PC-9 (cell line): ENCODE measurements around the gene NFIX. TPM values are rescaled to one million over a fixed set of nuclear protein-coding genes. Genes with fewer than 3 reads are reported as not detected.

Experiments
- BruUV-seq: library from RNA; stranded (reverse); fragments of 400-500 nt; replicated peaks from 2 replicates; lab custom pipeline; 2021; lab: Mats Ljungman, UMichigan
- CTCF ChIA-PET: fragments of 300-600 bp; sonication (Branson Sonifier 250); formaldehyde crosslinking; loops from one replicate; lab custom pipeline; 2022; ENCODE audit warnings: antibody characterized with exemption; lab: Charles Lee
- POLR2A ChIA-PET: fragments of 300-600 bp; sonication (Branson Sonifier 250); formaldehyde crosslinking; loops from one replicate; lab custom pipeline; 2022; ENCODE audit warnings: antibody characterized with exemption; ENCODE audit not compliant: unreplicated experiment; lab: Charles Lee
- DNase-seq, 2 experiments: peaks; one replicate each; pipeline versions ENCODE4 v3.0.0 to v3.0.0-alpha.2; 2015 to 2022; ENCODE audit warnings: mixed read lengths in 1 of 2
- H2AFZ ChIP-seq: fragments of 200-600 bp; sonication (generic); 2 replicates; pipeline ENCODE4 v1.8.1; 2017; ENCODE audit warnings: antibody characterized with exemption
- H3F3A ChIP-seq: fragments of 200-600 bp; sonication (generic); 2 replicates; pipeline ENCODE4 v1.8.1; 2017; ENCODE audit warnings: antibody characterized with exemption, mild to moderate bottlenecking, low read depth; ENCODE audit not compliant: insufficient read depth
- H3K27ac ChIP-seq: fragments of 200-600 bp; sonication (generic); 2 replicates; pipeline ENCODE4 v1.6.1; 2016; ENCODE audit warnings: mixed run types
- H3K27me3 ChIP-seq: fragments of 200-600 bp; sonication (generic); 2 replicates; pipeline ENCODE4 v1.6.1; 2016; ENCODE audit warnings: low read depth, mixed run types; ENCODE audit not compliant: insufficient read depth
- H3K36me3 ChIP-seq: fragments of 200-600 bp; sonication (generic); 2 replicates; pipeline ENCODE4 v1.6.1; 2016; ENCODE audit warnings: low read depth, mixed run types
- H3K4me1 ChIP-seq: fragments of 200-600 bp; sonication (generic); replicated peaks from 2 replicates; pipeline ENCODE4 v1.6.1; 2016; ENCODE audit warnings: mixed run types; ENCODE audit not compliant: insufficient read depth
- H3K4me2 ChIP-seq: fragments of 200-600 bp; sonication (generic); 2 replicates; pipeline ENCODE4 v1.6.1; 2017; ENCODE audit warnings: mixed run types
- H3K4me3 ChIP-seq: fragments of 200-600 bp; sonication (generic); 2 replicates; pipeline ENCODE4 v1.6.1; 2016; ENCODE audit warnings: mixed run types
- H3K79me2 ChIP-seq: fragments of 200-600 bp; sonication (generic); 2 replicates; pipeline ENCODE4 v1.6.1; 2017; ENCODE audit warnings: low read depth, mixed run types
- H3K9me2 ChIP-seq: fragments of 200-600 bp; sonication (generic); 2 replicates; pipeline ENCODE4 v1.8.1; 2017; ENCODE audit warnings: mild to moderate bottlenecking; ENCODE audit not compliant: insufficient read depth
- H3K9me3 ChIP-seq: fragments of 200-600 bp; sonication (generic); 2 replicates; pipeline ENCODE4 v1.8.1; 2016; ENCODE audit warnings: low read depth; ENCODE audit not compliant: insufficient read depth
- H4K20me1 ChIP-seq: fragments of 200-600 bp; sonication (generic); 2 replicates; pipeline ENCODE4 v1.8.1; 2017; ENCODE audit not compliant: insufficient read depth
- CTCF ChIP-seq: fragments of 200-600 bp; sonication (generic); conservative IDR thresholded peaks from 2 replicates; pipeline ENCODE4 v1.6.1; 2017; ENCODE audit warnings: mixed run types, antibody characterized with exemption, mild to moderate bottlenecking, moderate library complexity
- EZH2 ChIP-seq: fragments of 200-600 bp; sonication (generic); IDR thresholded peaks from 2 replicates; pipeline ENCODE4 v1.8.0; 2017; ENCODE audit warnings: antibody characterized with exemption, low read depth
- intact Hi-C: fragments of 100-400 bp; cut with micrococcal nuclease; formaldehyde crosslinking; loops from one replicate; pipeline ENCODE4 v1.10.0; 2022; ENCODE audit not compliant: unreplicated experiment
- total RNA-seq: library from RNA; stranded (reverse); gene quantifications from 2 replicates; pipeline ENCODE4 v1.2.3, GENCODE V29; 2021

The NFIX gene
- total RNA-seq, 1 experiment from 2014 or later, result 24.2 TPM

GRCh38 chr19:12986726-12987125 lies 8.5 kb upstream of the NFIX start:
- no peak for DNase-seq
- peaks cover 14% of the 10 kb centered on the region for H3K27me3 ChIP-seq
- H3K79me2 ChIP-seq, result no peaks in the 10 kb centered on the region
- H3K9me2 ChIP-seq, result no peaks in the 10 kb centered on the region
- peaks cover 22% of the 10 kb centered on the region; the same call in 1 of the 2 replicates for H3F3A ChIP-seq
- no peak for TF ChIP-seq CTCF
- TF ChIP-seq EZH2, result no peak
- peaks cover 15% of the 10 kb centered on the region for H3K4me1 ChIP-seq
- H3K4me3 ChIP-seq, result no peak overlapping the region
- POLR2A ChIA-PET, result no interaction called here
- H3K9me3 ChIP-seq, result no peaks in the 10 kb centered on the region
- H3K4me2 ChIP-seq, result no peak overlapping the region
- CTCF ChIA-PET, result no interaction called here
- intact Hi-C loops, result no loop called here
- no peak overlapping the region for H3K27ac ChIP-seq
- no peak overlapping the region for H2AFZ ChIP-seq
- H3K36me3 ChIP-seq, result no peaks in the 10 kb centered on the region
- no TSS peak for BruUV-seq
- H4K20me1 ChIP-seq, result no peaks in the 10 kb centered on the region

DNA sequence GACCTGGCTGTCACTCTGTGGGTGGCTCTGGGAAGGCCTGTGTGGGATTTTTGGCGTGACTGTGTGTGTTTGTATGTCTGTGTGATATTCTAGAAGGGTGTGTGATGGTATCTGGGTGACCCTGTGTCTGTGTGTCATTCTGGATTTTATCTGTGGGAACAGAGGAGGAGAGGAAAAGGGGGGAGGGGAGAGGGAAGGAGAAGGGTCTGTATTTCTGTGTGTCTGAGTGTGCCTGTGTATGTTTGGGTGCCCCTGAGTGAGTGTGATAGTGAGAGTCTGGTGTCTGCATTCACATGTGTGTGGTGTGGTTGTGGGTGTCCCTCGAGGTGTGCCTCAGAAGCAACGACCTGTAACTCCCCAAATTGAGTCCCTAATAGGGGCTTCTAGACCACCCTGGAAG lies 8.1 kb upstream of the NFIX start:
- Histone ChIP-seq H2AFZ (no peak overlapping the region), H3F3A (peaks cover 22% of the 10 kb centered on the region; the same call in 1 of the 2 replicates), H3K4me2 (no peak overlapping the region), H4K20me1 (no peaks in the 10 kb centered on the region), H3K9me3 (no peaks in the 10 kb centered on the region), H3K27ac (no peak overlapping the region), H3K4me1 (peaks cover 15% of the 10 kb centered on the region), H3K27me3 (peaks cover 10% of the 10 kb centered on the region), H3K79me2 (no peaks in the 10 kb centered on the region), H3K36me3 (no peaks in the 10 kb centered on the region), H3K9me2 (no peaks in the 10 kb centered on the region), H3K4me3 (no peak overlapping the region)
- intact Hi-C loops, result no loop called here
- no TSS peak for BruUV-seq
- TF ChIP-seq EZH2 (no peak), CTCF (no peak)
- CTCF ChIA-PET, result no interaction called here
- DNase-seq, result no peak
- POLR2A ChIA-PET, result no interaction called here

DNA sequence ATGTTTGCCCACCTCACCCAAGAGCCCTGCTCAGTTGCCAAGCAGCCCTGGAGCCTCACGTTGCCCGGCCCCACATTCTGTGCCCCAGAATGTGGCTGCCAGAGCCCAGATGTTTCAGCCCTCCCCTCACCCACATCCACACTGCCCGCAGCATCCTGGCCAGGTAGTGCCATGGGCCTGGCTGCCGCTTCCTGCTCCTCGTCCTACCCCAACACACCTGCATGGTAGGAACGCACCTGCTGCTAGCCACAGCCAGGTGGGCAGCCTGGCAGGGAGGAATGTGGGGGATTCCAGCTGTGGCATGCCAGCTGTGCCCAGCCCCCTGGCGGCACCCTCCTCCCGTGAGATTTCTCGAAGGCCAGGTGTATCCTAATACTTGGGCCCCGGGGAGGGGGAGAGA lies 7.5 kb upstream of the NFIX start:
- H3K9me2 ChIP-seq, result no peaks in the 10 kb centered on the region
- H3K4me2 ChIP-seq, result no peak overlapping the region
- H3K4me1 ChIP-seq, result peaks cover 15% of the 10 kb centered on the region
- no peaks in the 10 kb centered on the region for H3K9me3 ChIP-seq
- no peak for DNase-seq
- H3F3A ChIP-seq, result peaks cover 26% of the 10 kb centered on the region; the same call in 1 of the 2 replicates
- H3K27ac ChIP-seq, result no peak overlapping the region
- no peaks in the 10 kb centered on the region for H3K36me3 ChIP-seq
- no peaks in the 10 kb centered on the region for H4K20me1 ChIP-seq
- H3K4me3 ChIP-seq, result no peak overlapping the region
- BruUV-seq, result no TSS peak
- H2AFZ ChIP-seq, result no peak overlapping the region
- H3K79me2 ChIP-seq, result no peaks in the 10 kb centered on the region
- ChIA-PET POLR2A (no interaction called here), CTCF (no interaction called here)
- TF ChIP-seq CTCF, result no peak
- TF ChIP-seq EZH2, result no peak
- intact Hi-C loops, result no loop called here
- H3K27me3 ChIP-seq, result peaks cover 4% of the 10 kb centered on the region; the same call in 1 of the 2 replicates
